ENCODE data around the gene SIPA1L3. TPM values are rescaled to one million over a fixed set of nuclear protein-coding genes. Genes with fewer than 3 reads are reported as not detected.

SIPA1L3 gene
- total RNA-seq, 1 donor from 2014 or later: 8.8 TPM

GRCh38 chr19:38059897-38060296, 152.9 kb downstream of the SIPA1L3 start:
- Histone ChIP-seq H3K4me1 (peaks cover 4% of the 10 kb centered on the region), H3K36me3 (no peaks in the 10 kb centered on the region), H3K9me3 (replicated peaks) (no peaks in the 10 kb centered on the region), H3K27me3 (ENCODE audit: low read depth) (no peaks in the 10 kb centered on the region), H3K4me3 (no peak overlapping the region), H3K27ac (replicated peaks) (no peak overlapping the region)
- TF ChIP-seq, protein P1, sequence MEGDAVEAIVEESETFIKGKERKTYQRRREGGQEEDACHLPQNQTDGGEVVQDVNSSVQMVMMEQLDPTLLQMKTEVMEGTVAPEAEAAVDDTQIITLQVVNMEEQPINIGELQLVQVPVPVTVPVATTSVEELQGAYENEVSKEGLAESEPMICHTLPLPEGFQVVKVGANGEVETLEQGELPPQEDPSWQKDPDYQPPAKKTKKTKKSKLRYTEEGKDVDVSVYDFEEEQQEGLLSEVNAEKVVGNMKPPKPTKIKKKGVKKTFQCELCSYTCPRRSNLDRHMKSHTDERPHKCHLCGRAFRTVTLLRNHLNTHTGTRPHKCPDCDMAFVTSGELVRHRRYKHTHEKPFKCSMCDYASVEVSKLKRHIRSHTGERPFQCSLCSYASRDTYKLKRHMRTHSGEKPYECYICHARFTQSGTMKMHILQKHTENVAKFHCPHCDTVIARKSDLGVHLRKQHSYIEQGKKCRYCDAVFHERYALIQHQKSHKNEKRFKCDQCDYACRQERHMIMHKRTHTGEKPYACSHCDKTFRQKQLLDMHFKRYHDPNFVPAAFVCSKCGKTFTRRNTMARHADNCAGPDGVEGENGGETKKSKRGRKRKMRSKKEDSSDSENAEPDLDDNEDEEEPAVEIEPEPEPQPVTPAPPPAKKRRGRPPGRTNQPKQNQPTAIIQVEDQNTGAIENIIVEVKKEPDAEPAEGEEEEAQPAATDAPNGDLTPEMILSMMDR (IDR thresholded peaks at IDR 0.05; ENCODE audit: borderline replicate concordance): no peak
- intact Hi-C loops (cut with micrococcal nuclease): no loop called here
- DNase-seq: no peak

DNA sequence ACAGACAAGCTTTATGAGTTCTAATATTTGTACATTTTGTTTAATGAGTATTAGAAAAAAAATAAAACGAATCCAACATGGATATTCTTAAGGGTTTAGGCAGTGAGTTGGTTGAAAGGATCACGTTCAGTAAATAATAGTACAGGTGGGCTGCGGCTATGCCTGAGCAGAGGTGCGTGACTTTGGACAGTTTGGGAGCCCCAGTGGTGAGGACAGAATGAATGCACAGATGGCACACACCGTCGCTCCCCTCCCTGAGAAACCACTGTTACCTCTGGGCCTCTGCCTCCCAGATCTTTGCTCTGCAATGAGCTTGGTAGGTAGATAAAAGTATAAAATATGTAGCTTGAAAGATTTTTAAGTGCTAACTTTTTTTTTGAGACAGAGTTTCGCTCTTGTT, 153.3 kb downstream of the SIPA1L3 start:
- intact Hi-C loops (cut with micrococcal nuclease): no loop called here
- no peak overlapping the region for H3K27ac ChIP-seq (replicated peaks)
- no peaks in the 10 kb centered on the region for H3K36me3 ChIP-seq
- H3K4me1 ChIP-seq: peaks cover 4% of the 10 kb centered on the region
- TF ChIP-seq, protein P1 (IDR thresholded peaks at IDR 0.05; ENCODE audit: borderline replicate concordance): no peak
- H3K9me3 ChIP-seq (replicated peaks): no peaks in the 10 kb centered on the region
- H3K4me3 ChIP-seq: no peak overlapping the region
- no peaks in the 10 kb centered on the region for H3K27me3 ChIP-seq (ENCODE audit: low read depth)
- no peak for DNase-seq

DNA sequence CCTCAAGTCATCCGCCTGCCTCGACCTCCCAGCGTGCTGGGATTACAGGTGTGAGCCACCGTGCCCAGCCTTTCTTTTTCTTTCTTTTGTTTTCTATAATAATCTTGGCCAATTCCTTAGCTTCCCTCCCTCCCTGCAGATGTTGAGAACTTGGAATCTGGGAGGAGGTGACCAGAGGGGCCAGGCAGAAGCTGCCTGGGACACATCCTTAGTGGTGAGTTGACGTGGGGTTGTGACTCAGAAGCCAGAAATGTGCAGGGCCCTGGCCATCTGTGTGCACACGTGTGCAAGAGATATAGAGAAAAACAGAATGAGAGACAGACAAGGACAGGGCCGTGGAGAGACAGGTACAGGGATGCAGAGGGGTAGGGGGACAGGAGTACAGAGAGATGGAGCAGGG, 154.3 kb downstream of the SIPA1L3 start:
- intact Hi-C loops (cut with micrococcal nuclease): no loop called here
- Histone ChIP-seq H3K9me3 (replicated peaks) (no peaks in the 10 kb centered on the region), H3K27ac (replicated peaks) (no peak overlapping the region), H3K36me3 (no peaks in the 10 kb centered on the region), H3K4me3 (no peak overlapping the region), H3K4me1 (peaks cover 4% of the 10 kb centered on the region), H3K27me3 (ENCODE audit: low read depth) (no peaks in the 10 kb centered on the region)
- TF ChIP-seq, protein P1 (IDR thresholded peaks at IDR 0.05; ENCODE audit: borderline replicate concordance): no peak
- no peak for DNase-seq

DNA sequence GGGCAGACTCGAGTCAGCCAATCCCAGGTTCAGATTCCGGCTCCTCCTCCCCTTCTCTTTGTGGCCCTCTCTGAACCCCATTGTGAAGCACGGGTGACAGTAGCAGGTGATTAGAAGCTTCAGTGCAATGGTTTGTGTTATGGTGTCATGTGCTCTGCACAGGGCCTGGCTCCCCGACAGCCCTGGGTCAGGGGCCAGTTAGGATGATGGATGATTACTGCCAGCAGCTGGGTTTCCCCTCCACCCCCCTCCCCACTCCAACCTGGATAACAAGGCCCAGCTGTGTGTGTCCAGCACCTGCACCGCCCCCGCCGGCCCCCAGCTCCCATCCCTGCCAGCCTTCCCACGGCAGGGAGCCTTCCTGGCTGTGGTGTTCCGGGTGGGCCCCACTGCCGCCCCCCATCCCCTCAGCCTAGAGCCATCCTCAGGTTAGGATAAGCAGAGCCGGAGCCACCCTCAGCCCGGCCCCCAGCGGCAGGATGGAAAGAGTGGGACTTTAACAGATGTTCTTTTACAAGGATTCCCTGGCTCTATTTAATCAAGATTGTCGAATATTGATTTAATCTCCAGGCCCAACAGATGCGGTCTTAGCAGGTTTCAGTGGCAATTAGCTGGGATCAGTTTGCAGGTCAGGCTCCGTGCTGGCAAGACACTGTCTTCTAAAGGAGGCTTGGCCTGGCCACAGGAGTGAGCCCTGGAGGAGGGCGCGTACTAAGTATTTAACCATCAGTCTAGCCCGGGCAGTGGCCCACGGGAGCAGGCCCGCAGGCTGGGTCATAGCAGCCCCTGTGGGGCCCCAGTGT, 156.2 kb downstream of the SIPA1L3 start:
- Histone ChIP-seq H3K9me3 (replicated peaks) (no peaks in the 10 kb centered on the region), H3K27me3 (ENCODE audit: low read depth) (no peaks in the 10 kb centered on the region), H3K4me1 (peaks cover 4% of the 10 kb centered on the region), H3K4me3 (no peak overlapping the region), H3K36me3 (no peaks in the 10 kb centered on the region), H3K27ac (replicated peaks) (no peak overlapping the region)
- no peak for DNase-seq
- TF ChIP-seq, protein P1 (IDR thresholded peaks at IDR 0.05; ENCODE audit: borderline replicate concordance): no peak
- intact Hi-C loops (cut with micrococcal nuclease): no loop called here

DNA sequence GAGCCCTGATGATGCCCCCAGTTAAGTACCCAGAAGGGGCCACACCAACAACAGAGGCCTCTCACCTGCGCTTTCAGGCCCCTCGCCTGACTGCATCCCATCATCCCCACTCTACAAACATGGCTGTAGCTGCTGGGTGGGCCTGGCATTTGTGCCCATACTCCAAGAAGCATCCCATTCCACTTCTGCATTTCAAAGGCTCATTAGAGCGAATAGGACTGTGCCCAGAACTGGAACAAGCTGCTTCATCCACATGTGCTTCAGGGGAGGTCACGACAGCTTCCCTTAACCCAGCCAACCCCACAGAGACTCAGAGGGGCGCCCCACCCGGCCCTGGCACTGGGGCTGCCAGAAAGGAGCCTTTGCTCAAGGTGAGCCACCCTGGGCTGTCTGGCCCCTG, 156.9 kb downstream of the SIPA1L3 start:
- intact Hi-C loops (cut with micrococcal nuclease): no loop called here
- H3K27ac ChIP-seq (replicated peaks): no peak overlapping the region
- TF ChIP-seq, protein P1 (IDR thresholded peaks at IDR 0.05; ENCODE audit: borderline replicate concordance): no peak

More for the DNA sequence above, 156.9 kb downstream of the SIPA1L3 start:
- Histone ChIP-seq H3K27me3 (ENCODE audit: low read depth) (no peaks in the 10 kb centered on the region), H3K4me1 (peaks cover 4% of the 10 kb centered on the region), H3K4me3 (no peak overlapping the region), H3K9me3 (replicated peaks) (no peaks in the 10 kb centered on the region), H3K36me3 (no peaks in the 10 kb centered on the region)
- no peak for DNase-seq
